ENCODE results near the gene SLC9A5.

Gene SLC9A5

DNA sequence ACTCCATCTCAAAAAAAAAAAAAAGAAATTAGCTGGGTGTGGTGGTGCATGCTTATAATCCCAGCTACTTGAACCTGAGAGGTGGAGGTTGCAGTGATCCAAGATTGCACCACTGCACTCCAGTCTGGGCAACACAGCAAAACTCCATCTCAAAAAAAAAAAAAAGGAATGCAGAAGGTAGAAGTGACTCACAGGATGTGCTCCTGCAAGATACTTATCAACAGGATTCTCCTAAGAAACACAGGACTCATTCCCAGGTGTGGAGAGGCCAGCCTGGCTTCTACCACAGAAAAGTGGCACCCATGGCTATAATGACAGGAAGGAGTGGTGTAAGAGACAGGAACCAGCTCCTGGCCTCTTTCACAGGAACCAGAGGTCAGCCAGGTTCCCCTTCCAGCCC, 36.0 kb upstream of the SLC9A5 start:
- ChIA-PET POLR2A (interaction anchor here (1.3 kb wide), 1 partner anchor 14 kb away, joined by 4 read pairs; the partner anchor contains the start of gene TMEM208), CTCF (no interaction called here)
- no peak for TF ChIP-seq FOXA1 (IDR thresholded peaks at IDR 0.05)
- TF ChIP-seq, protein P1, sequence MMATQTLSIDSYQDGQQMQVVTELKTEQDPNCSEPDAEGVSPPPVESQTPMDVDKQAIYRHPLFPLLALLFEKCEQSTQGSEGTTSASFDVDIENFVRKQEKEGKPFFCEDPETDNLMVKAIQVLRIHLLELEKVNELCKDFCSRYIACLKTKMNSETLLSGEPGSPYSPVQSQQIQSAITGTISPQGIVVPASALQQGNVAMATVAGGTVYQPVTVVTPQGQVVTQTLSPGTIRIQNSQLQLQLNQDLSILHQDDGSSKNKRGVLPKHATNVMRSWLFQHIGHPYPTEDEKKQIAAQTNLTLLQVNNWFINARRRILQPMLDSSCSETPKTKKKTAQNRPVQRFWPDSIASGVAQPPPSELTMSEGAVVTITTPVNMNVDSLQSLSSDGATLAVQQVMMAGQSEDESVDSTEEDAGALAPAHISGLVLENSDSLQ (IDR thresholded peaks at IDR 0.05) = no peak
- TF ChIP-seq TARDBP (IDR thresholded peaks at IDR 0.05) = no peak
- TF ChIP-seq LEF1 (IDR thresholded peaks at IDR 0.05; ENCODE audit: borderline replicate concordance) = no peak
- TF ChIP-seq CTBP1 (IDR thresholded peaks at IDR 0.05; ENCODE audit: borderline replicate concordance) = no peak
- TF ChIP-seq SP1 (IDR thresholded peaks at IDR 0.05) = no peak
- DNase-seq (ENCODE audit: extremely low spot score) = no peak

DNA sequence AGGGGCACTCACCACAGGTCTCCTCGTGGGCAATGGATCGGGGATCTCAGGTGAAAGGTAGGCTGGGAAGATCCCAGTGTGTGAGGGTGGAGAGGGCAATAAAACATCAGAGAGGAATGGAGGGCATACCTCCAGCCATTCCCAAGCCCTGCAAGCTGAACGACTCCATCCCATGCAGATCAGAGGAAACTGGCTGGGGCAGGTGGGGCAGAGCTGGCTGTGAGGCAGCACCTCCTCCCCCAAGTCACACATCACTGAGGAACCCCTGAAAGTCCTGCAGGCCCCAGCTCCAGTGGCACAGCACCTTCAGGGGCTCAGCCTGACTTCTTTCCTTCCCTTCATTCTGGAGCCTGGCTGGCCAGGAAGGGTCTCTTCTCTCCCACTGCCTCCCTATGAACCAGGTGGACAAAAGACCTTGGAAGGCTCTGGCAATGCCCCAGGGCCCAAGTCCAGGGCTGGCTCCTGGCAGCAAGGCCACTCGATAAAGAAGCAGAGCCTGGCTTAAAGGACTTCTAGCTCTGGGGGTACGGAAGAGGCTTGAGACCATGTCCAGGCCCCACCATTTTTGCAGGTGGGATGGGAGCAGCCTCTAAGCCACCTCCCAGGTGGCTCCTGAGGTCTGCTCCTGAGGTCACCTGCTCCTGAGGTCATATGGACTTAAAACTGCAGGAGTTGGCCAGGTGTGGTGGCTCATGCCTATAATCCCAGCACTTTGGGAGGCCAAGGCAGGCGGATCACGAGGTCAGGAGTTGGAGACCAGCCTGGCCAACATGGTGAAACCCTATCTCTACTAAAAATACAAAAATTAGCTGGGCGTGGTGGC, 35.4 kb upstream of the SLC9A5 start:
- DNase-seq (ENCODE audit: extremely low spot score) = no peak
- TF ChIP-seq NFRKB (IDR thresholded peaks at IDR 0.05) (no peak), SUZ12 (IDR thresholded peaks at IDR 0.05) (no peak), LEF1 (IDR thresholded peaks at IDR 0.05; ENCODE audit: borderline replicate concordance) (no peak), FOXM1 (IDR thresholded peaks at IDR 0.05; ENCODE audit: borderline replicate concordance) (no peak), BHLHE40 (IDR thresholded peaks at IDR 0.05; ENCODE audit: borderline replicate concordance) (no peak), FOXK2 (IDR thresholded peaks at IDR 0.05) (no peak)
- POLR2A ChIA-PET = interaction anchor here (1.3 kb wide), 1 partner anchor 13 kb away, joined by 4 read pairs; the partner anchor contains the start of gene TMEM208
- CTCF ChIA-PET = no interaction called here

DNA sequence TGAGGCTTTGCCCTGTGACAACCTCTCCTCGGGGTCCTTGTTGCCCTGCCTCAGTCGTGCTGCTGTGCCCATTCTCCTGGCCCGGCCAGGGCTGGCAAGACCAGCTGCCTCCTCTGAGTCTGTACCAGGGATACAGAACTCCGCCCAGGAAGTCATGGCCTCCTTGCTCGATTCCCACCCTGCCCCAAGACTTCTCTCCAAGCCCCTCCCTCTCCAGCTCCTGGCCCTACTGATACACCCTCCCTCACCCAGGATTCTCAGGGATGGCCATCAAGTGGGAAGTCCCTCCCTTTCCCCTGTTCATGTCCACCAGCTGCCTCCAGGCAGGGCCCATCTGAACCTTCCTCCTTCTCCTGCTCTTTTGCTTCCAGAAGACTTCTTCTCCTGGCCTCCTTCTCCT, 33.1 kb upstream of the SLC9A5 start:
- CTCF ChIA-PET = interaction anchor here (0.7 kb wide), 1 partner anchor 508 kb away, joined by 3 read pairs; no protein-coding TSS in a partner anchor
- DNase-seq (ENCODE audit: extremely low spot score) = no peak
- TF ChIP-seq HDGF (IDR thresholded peaks at IDR 0.05; ENCODE audit: borderline replicate concordance) = no peak
- TF ChIP-seq, protein P1 (IDR thresholded peaks at IDR 0.05) = no peak
- no peak for TF ChIP-seq L3MBTL2 (conservative IDR thresholded peaks at IDR 0.05)
- no peak for TF ChIP-seq ARNT (IDR thresholded peaks at IDR 0.05)
- TF ChIP-seq BHLHE40 (IDR thresholded peaks at IDR 0.05; ENCODE audit: borderline replicate concordance) = no peak
- TF ChIP-seq FOXA1 (IDR thresholded peaks at IDR 0.05) = no peak
- no peak for TF ChIP-seq ZNF384 (IDR thresholded peaks at IDR 0.05)
- no peak for TF ChIP-seq FOXM1 (IDR thresholded peaks at IDR 0.05; ENCODE audit: borderline replicate concordance)
- TF ChIP-seq CTBP1 (IDR thresholded peaks at IDR 0.05; ENCODE audit: borderline replicate concordance) = no peak
- no peak for TF ChIP-seq TARDBP (IDR thresholded peaks at IDR 0.05)
- no peak for TF ChIP-seq SP1 (IDR thresholded peaks at IDR 0.05)
- TF ChIP-seq SUZ12 (IDR thresholded peaks at IDR 0.05) = no peak
- TF ChIP-seq ELF4 (IDR thresholded peaks at IDR 0.05) = no peak
- TF ChIP-seq LEF1 (IDR thresholded peaks at IDR 0.05; ENCODE audit: borderline replicate concordance) = no peak
- TF ChIP-seq NFRKB (IDR thresholded peaks at IDR 0.05) = no peak
- no peak for TF ChIP-seq FOXK2 (IDR thresholded peaks at IDR 0.05)
- POLR2A ChIA-PET = interaction anchor here (1.2 kb wide), 1 partner anchor 10 kb away, joined by 4 read pairs; no protein-coding TSS in a partner anchor

DNA sequence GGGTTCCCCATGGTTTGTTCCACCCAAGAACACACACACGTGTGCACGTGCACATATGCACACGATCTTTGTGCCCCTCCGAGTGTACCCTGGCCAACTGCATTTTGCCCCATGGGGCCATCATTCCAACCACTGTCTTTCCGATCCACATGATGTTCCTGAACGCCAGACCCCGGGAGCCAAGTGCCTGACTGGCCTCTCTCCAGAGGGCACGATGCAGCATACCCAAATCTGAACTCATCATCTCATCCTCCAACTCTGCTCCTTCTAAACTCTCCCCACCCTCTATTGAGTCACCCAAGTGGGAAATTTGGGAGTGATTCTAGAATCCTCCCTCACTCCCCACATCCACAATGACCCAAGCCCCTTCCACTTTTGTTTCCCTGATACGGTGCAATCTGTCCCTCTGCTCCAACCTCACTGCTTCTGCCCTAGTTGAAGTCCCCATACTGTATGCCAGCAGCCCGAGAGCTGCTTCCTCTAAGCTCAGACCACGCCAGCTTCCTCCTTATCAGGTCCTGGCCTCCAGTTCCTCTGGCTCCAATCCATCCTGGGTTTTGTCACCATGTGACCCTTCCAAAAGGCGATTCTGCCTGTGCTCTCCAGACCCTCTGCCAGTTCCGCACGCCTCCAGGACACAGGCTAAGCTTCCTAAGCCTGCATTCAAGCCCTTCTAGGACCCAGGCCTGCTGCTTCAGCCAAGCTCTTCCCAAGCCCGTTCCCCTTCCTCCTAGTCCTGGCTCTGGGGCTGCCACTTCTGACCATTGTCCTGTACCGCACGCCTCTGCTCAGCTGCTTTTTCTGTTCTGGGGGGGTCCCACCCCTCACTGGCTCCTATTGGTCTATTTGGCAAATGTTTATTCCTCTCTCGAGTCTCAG, 31.9 kb upstream of the SLC9A5 start:
- DNase-seq (ENCODE audit: extremely low spot score) = no peak
- ChIA-PET CTCF (no interaction called here), POLR2A (interaction anchor here (1.0 kb wide), 1 partner anchor 11 kb away, joined by 3 read pairs; no protein-coding TSS in a partner anchor)
- TF ChIP-seq SP1 (IDR thresholded peaks at IDR 0.05) (no peak), ELF4 (IDR thresholded peaks at IDR 0.05) (no peak), FOXA1 (IDR thresholded peaks at IDR 0.05) (no peak), LEF1 (IDR thresholded peaks at IDR 0.05; ENCODE audit: borderline replicate concordance) (no peak), SUZ12 (IDR thresholded peaks at IDR 0.05) (no peak), ARNT (IDR thresholded peaks at IDR 0.05) (no peak), TARDBP (IDR thresholded peaks at IDR 0.05) (no peak), HDGF (IDR thresholded peaks at IDR 0.05; ENCODE audit: borderline replicate concordance) (no peak), FOXM1 (IDR thresholded peaks at IDR 0.05; ENCODE audit: borderline replicate concordance) (no peak), ZNF384 (IDR thresholded peaks at IDR 0.05) (no peak), L3MBTL2 (conservative IDR thresholded peaks at IDR 0.05) (no peak), NFRKB (IDR thresholded peaks at IDR 0.05) (no peak), CTBP1 (IDR thresholded peaks at IDR 0.05; ENCODE audit: borderline replicate concordance) (no peak)
- TF ChIP-seq, protein P1 (IDR thresholded peaks at IDR 0.05) = no peak

DNA sequence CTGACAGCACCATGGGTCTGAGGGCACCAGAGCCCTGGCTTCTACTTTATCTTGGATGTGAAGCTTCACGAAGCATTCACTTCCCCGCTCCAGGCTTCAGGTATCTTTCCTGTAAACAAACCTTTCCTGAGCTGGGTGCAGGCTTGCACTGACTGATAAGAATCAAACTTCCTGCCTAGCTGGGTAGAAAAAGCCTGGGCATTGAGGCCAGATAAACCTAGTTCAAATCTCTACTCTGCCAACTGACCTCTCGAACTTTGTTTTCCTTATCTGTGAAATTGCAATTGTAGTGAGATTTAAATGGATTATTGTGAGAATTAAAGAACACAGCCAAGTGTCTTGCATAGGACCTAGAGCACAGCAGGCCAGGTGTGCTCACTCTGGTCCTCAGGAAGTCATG, 24.8 kb upstream of the SLC9A5 start:
- no peak for TF ChIP-seq ZNF384 (IDR thresholded peaks at IDR 0.05)
- no peak for TF ChIP-seq FOXM1 (IDR thresholded peaks at IDR 0.05; ENCODE audit: borderline replicate concordance)
- TF ChIP-seq FOXA1 (IDR thresholded peaks at IDR 0.05) = no peak
- no peak for TF ChIP-seq LEF1 (IDR thresholded peaks at IDR 0.05; ENCODE audit: borderline replicate concordance)
- no peak for TF ChIP-seq ARNT (IDR thresholded peaks at IDR 0.05)
- TF ChIP-seq CTBP1 (IDR thresholded peaks at IDR 0.05; ENCODE audit: borderline replicate concordance) = no peak
- TF ChIP-seq BHLHE40 (IDR thresholded peaks at IDR 0.05; ENCODE audit: borderline replicate concordance) = no peak
- no peak for TF ChIP-seq HDGF (IDR thresholded peaks at IDR 0.05; ENCODE audit: borderline replicate concordance)
- TF ChIP-seq ELF4 (IDR thresholded peaks at IDR 0.05) = no peak
- no peak for TF ChIP-seq FOXK2 (IDR thresholded peaks at IDR 0.05)
- no peak for TF ChIP-seq NFRKB (IDR thresholded peaks at IDR 0.05)
- TF ChIP-seq TARDBP (IDR thresholded peaks at IDR 0.05) = no peak
- no peak for TF ChIP-seq L3MBTL2 (conservative IDR thresholded peaks at IDR 0.05)
- TF ChIP-seq, protein P1 (IDR thresholded peaks at IDR 0.05) = no peak
- TF ChIP-seq SP1 (IDR thresholded peaks at IDR 0.05) = no peak
- no peak for TF ChIP-seq SUZ12 (IDR thresholded peaks at IDR 0.05)
- POLR2A ChIA-PET = interaction anchor here (0.8 kb wide), 1 partner anchor 24 kb away, joined by 3 read pairs; the partner anchor contains the start of gene FHOD1
- CTCF ChIA-PET = interaction anchor here (0.8 kb wide), 1 partner anchor 26 kb away, joined by 5 read pairs; no protein-coding TSS in a partner anchor
- no peak for DNase-seq (ENCODE audit: extremely low spot score)

All from HEK293T (cell line).